Ishikawa (cell line): ENCODE measurements around the gene PLEKHN1.

Experiments
- CEBPB ChIP-seq: IDR thresholded peaks from 2 replicates; pipeline ENCODE4 v1.6.1; 2012
- EP300 ChIP-seq: IDR thresholded peaks from 2 replicates; pipeline ENCODE4 v1.6.1; 2012; ENCODE audit warnings: borderline replicate concordance
- FOXM1 ChIP-seq: IDR thresholded peaks from 2 replicates; pipeline ENCODE4 v1.6.1; 2012; ENCODE audit warnings: low read depth, borderline replicate concordance
- RAD21 ChIP-seq: IDR thresholded peaks from 2 replicates; pipeline ENCODE4 v1.6.1; 2012; ENCODE audit warnings: low read depth
- TAF1 ChIP-seq: IDR thresholded peaks from 2 replicates; pipeline ENCODE4 v1.6.1; 2012; ENCODE audit warnings: low read depth, mild to moderate bottlenecking
- ZBTB7A ChIP-seq: IDR thresholded peaks from 2 replicates; pipeline ENCODE4 v1.6.1; 2012; ENCODE audit warnings: low read depth
- TF ChIP-seq, protein P1 (sequence below): IDR thresholded peaks from 2 replicates; pipeline ENCODE4 v1.6.1; 2012

- no peak for TF ChIP-seq FOXM1
- no peak for TF ChIP-seq EP300
- TF ChIP-seq TAF1, result no peak
- TF ChIP-seq RAD21, result no peak
- TF ChIP-seq, protein P1, sequence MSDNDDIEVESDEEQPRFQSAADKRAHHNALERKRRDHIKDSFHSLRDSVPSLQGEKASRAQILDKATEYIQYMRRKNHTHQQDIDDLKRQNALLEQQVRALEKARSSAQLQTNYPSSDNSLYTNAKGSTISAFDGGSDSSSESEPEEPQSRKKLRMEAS, result no peak
- TF ChIP-seq ZBTB7A, result no peak
- TF ChIP-seq CEBPB, result no peak
Observed at GRCh38 chr1:1013105-1013921, 47.0 kb downstream of the PLEKHN1 start, which contains the start of gene ISG15.
